Activated T-helper 2 cell treated with anti-CD3 and anti-CD28 coated beads, Interferon-gamma antibody, Interleukin-2, Interleukin-4, amounts not matched to agents 10 μg/mL and 5 μg/mL and 100 μg/mL, durations not matched to agents 14 hours and 24 hours and 36 hours (primary cell): ENCODE results near the gene RILPL2. TPM values are rescaled to one million over a fixed set of nuclear protein-coding genes. Genes with fewer than 3 reads are reported as not detected.
"Not testable (repeated sequence)": the region's sequence is repeated elsewhere in the genome, so short reads cannot be mapped to it uniquely, and the experiment has no call there.

Source experiments
- DNase-seq: peaks from one replicate; pipeline ENCODE4 v3.0.0; 2021; ENCODE audit warnings: low spot score
- H3K27ac Mint-ChIP-seq: one replicate; pipeline ENCODE4 v1.8.0; 2021; ENCODE audit warnings: mixed read lengths
- H3K27me3 Mint-ChIP-seq: one replicate; pipeline ENCODE4 v1.8.0; 2021; ENCODE audit warnings: low read depth, mixed read lengths
- H3K36me3 Mint-ChIP-seq: one replicate; pipeline ENCODE4 v1.8.0; 2021; ENCODE audit warnings: low read depth, mixed read lengths
- H3K4me1 Mint-ChIP-seq: one replicate; pipeline ENCODE4 v1.8.0; 2021; ENCODE audit warnings: low read depth, mixed read lengths
- H3K4me3 Mint-ChIP-seq: one replicate; pipeline ENCODE4 v1.8.0; 2021; ENCODE audit warnings: low read depth, mild to moderate bottlenecking, moderate library complexity, mixed read lengths
- H3K9me3 Mint-ChIP-seq: one replicate; pipeline ENCODE4 v1.8.0; 2021; ENCODE audit warnings: mixed read lengths
- intact Hi-C: fragments of 100-400 bp; cut with micrococcal nuclease; formaldehyde crosslinking; loops from one replicate; pipeline ENCODE4 v1.15.1; 2023
- total RNA-seq: library from RNA; stranded (reverse); gene quantifications from 2 replicates; pipeline ENCODE4 v1.2.3, GENCODE V29; 2022

The RILPL2 gene
- total RNA-seq = 15.7 and 16.3 TPM in 2 replicates

GRCh38 chr12:123436017-123436964 lies at the start of gene RILPL2:
Gene RILPL2, minus strand, starts transcription at chr12:123436684. Its CDS starts 264 bp downstream, at chr12:123436420.
- H3K36me3 Mint-ChIP-seq = peaks cover 36% of the 10 kb centered on the region
- intact Hi-C loops = loop anchor here (5.0 to 10.0 kb wide), 2 partner anchors 49 to 279 kb away; partner anchors contain the start of gene ATP6V0A2
- peak within 1 kb of the TSS; percentile 100 for H3K4me3 Mint-ChIP-seq
- H3K27ac Mint-ChIP-seq = peak within 1 kb of the TSS; percentile 99
- DNase-seq = peak; percentile 91
- H3K9me3 Mint-ChIP-seq = no peaks in the 10 kb centered on the region
- peaks cover 39% of the 10 kb centered on the region for H3K4me1 Mint-ChIP-seq
- no peaks in the 10 kb centered on the region for H3K27me3 Mint-ChIP-seq

- Mint-ChIP-seq H3K27ac (no peak overlapping the region), H3K36me3 (no peaks in the 10 kb centered on the region), H3K4me1 (peaks cover 13% of the 10 kb centered on the region), H3K27me3 (no peaks in the 10 kb centered on the region), H3K4me3 (no peak overlapping the region), H3K9me3 (no peaks in the 10 kb centered on the region)
- DNase-seq = no peak
- intact Hi-C loops = no loop called here
Measured at GRCh38 chr12:123485756-123486155, 49.3 kb upstream of the RILPL2 start.

- Mint-ChIP-seq H3K4me1 (peaks cover 13% of the 10 kb centered on the region), H3K36me3 (no peaks in the 10 kb centered on the region), H3K4me3 (no peak overlapping the region), H3K27me3 (no peaks in the 10 kb centered on the region), H3K27ac (no peak overlapping the region), H3K9me3 (no peaks in the 10 kb centered on the region)
- no peak for DNase-seq
- intact Hi-C loops = no loop called here
Measured at GRCh38 chr12:123483602-123484248, 47.2 kb upstream of the RILPL2 start.

GRCh38 chr12:123482876-123483275 lies 46.4 kb upstream of the RILPL2 start:
- H3K27me3 Mint-ChIP-seq = no peaks in the 10 kb centered on the region
- no peak overlapping the region for H3K27ac Mint-ChIP-seq
- H3K36me3 Mint-ChIP-seq = no peaks in the 10 kb centered on the region
- H3K4me3 Mint-ChIP-seq = no peak overlapping the region
- peaks cover 13% of the 10 kb centered on the region for H3K4me1 Mint-ChIP-seq
- H3K9me3 Mint-ChIP-seq = no peaks in the 10 kb centered on the region
- no peak for DNase-seq
- intact Hi-C loops = no loop called here

GRCh38 chr12:123481251-123481650 lies 44.8 kb upstream of the RILPL2 start:
- intact Hi-C loops, H3K36me3 Mint-ChIP-seq, DNase-seq, H3K27me3 Mint-ChIP-seq, H3K9me3 Mint-ChIP-seq, H3K27ac Mint-ChIP-seq, H3K4me3 Mint-ChIP-seq: not testable (repeated sequence)
- H3K4me1 Mint-ChIP-seq = peaks cover 13% of the 10 kb centered on the region

- Mint-ChIP-seq H3K4me1 (peaks cover 16% of the 10 kb centered on the region), H3K9me3 (no peaks in the 10 kb centered on the region), H3K27me3 (no peaks in the 10 kb centered on the region), H3K4me3 (no peak overlapping the region), H3K27ac (no peak overlapping the region), H3K36me3 (no peaks in the 10 kb centered on the region)
- intact Hi-C loops = no loop called here
- DNase-seq = no peak
Measured at GRCh38 chr12:123479442-123480180, 43.1 kb upstream of the RILPL2 start.

GRCh38 chr12:123478762-123479161 lies 42.3 kb upstream of the RILPL2 start:
- no peak overlapping the region for H3K4me3 Mint-ChIP-seq
- intact Hi-C loops = no loop called here

GRCh38 chr12:123478069-123478468 lies 41.6 kb upstream of the RILPL2 start:
- Mint-ChIP-seq H3K4me3 (no peak overlapping the region), H3K36me3 (no peaks in the 10 kb centered on the region), H3K27ac (no peak overlapping the region), H3K9me3 (no peaks in the 10 kb centered on the region), H3K4me1 (peaks cover 7% of the 10 kb centered on the region), H3K27me3 (no peaks in the 10 kb centered on the region)
- intact Hi-C loops = no loop called here
- DNase-seq = no peak

More at GRCh38 chr12:123478762-123479161, 42.3 kb upstream of the RILPL2 start:
- Mint-ChIP-seq H3K4me1 (peaks cover 10% of the 10 kb centered on the region), H3K9me3 (no peaks in the 10 kb centered on the region), H3K27ac (no peak overlapping the region), H3K27me3 (no peaks in the 10 kb centered on the region), H3K36me3 (no peaks in the 10 kb centered on the region)
- no peak for DNase-seq

- Mint-ChIP-seq H3K36me3 (peaks cover 14% of the 10 kb centered on the region), H3K9me3 (no peaks in the 10 kb centered on the region), H3K27ac (no peak overlapping the region), H3K27me3 (no peaks in the 10 kb centered on the region), H3K4me3 (no peak overlapping the region), H3K4me1 (peaks cover 7% of the 10 kb centered on the region)
- no peak for DNase-seq
- intact Hi-C loops = no loop called here
Measured at GRCh38 chr12:123475246-123475703, 38.8 kb upstream of the RILPL2 start.

GRCh38 chr12:123474485-123475245 lies 38.2 kb upstream of the RILPL2 start:
- Mint-ChIP-seq H3K9me3 (no peaks in the 10 kb centered on the region), H3K36me3 (peaks cover 16% of the 10 kb centered on the region), H3K4me3 (no peak overlapping the region), H3K27ac (no peak overlapping the region), H3K27me3 (no peaks in the 10 kb centered on the region), H3K4me1 (peaks cover 7% of the 10 kb centered on the region)
- DNase-seq = no peak
- intact Hi-C loops = no loop called here

GRCh38 chr12:123472438-123472849 lies 36.0 kb upstream of the RILPL2 start:
- Mint-ChIP-seq H3K27ac (no peak overlapping the region), H3K9me3 (no peaks in the 10 kb centered on the region), H3K36me3 (peaks cover 19% of the 10 kb centered on the region), H3K4me1 (peaks cover 7% of the 10 kb centered on the region), H3K27me3 (no peaks in the 10 kb centered on the region), H3K4me3 (no peak overlapping the region)
- no peak for DNase-seq
- intact Hi-C loops = no loop called here
